CD14-positive monocyte (primary cell): ENCODE results near the gene CHRNE. TPM values are rescaled to one million over a fixed set of nuclear protein-coding genes. Genes with fewer than 3 reads are reported as not detected.
"Not testable (repeated sequence)": the region's sequence is repeated elsewhere in the genome, so short reads cannot be mapped to it uniquely, and the experiment has no call there.

ENCODE experiments used
- DNase-seq, 3 donors: peaks; one replicate each; pipeline ENCODE4 v3.0.0-alpha.2; 2011 to 2022
- H2AFZ ChIP-seq: 2 replicates; pipeline ENCODE4 v1.6.0; 2012; ENCODE audit warnings: mild to moderate bottlenecking, low read depth, low read length, inconsistent platforms; ENCODE audit not compliant: insufficient read depth, poor library complexity, severe bottlenecking
- H3K27ac ChIP-seq, 2 donors: 1 replicate in 1 of 2; 2 replicates in 1 of 2; pipeline ENCODE4 v1.5.1; 2012 to 2013; ENCODE audit warnings: low read length in 2 of 2, control low read depth in 1 of 2, inconsistent platforms in 1 of 2, low read depth in 1 of 2, mild to moderate bottlenecking in 1 of 2
- H3K27me3 ChIP-seq, 2 donors: one replicate each; pipeline versions ENCODE4 v1.6.0 to v1.6.1; 2011 to 2013; ENCODE audit warnings: low read length in 2 of 2; ENCODE audit not compliant: control insufficient read depth in 2 of 2, insufficient read depth in 2 of 2
- H3K36me3 ChIP-seq, 2 donors: replicated peaks in 1 of 2; 1 replicate in 1 of 2; 2 replicates in 1 of 2; pipeline versions ENCODE4 v1.5.1 to v1.6.1; 2012 to 2013; ENCODE audit warnings: low read length in 2 of 2, control low read depth in 1 of 2, inconsistent platforms in 1 of 2, mild to moderate bottlenecking in 1 of 2; ENCODE audit not compliant: insufficient read depth in 2 of 2, control insufficient read depth in 1 of 2
- H3K4me1 ChIP-seq, 2 donors: 1 replicate in 1 of 2; 2 replicates in 1 of 2; pipeline versions ENCODE4 v1.5.1 to v1.6.1; 2012 to 2013; ENCODE audit warnings: low read length in 2 of 2, control low read depth in 1 of 2, inconsistent platforms in 1 of 2, mild to moderate bottlenecking in 1 of 2, moderate library complexity in 1 of 2; ENCODE audit not compliant: insufficient read depth in 2 of 2, control insufficient read depth in 1 of 2
- H3K4me2 ChIP-seq: replicated peaks from 2 replicates; pipeline ENCODE3; 2012; ENCODE audit warnings: low read length, moderate library complexity, mild to moderate bottlenecking; ENCODE audit not compliant: poor library complexity, severe bottlenecking; ENCODE audit errors: extremely low read depth
- H3K4me3 ChIP-seq, 3 experiments: fragments of 200-600 bp in 1 of 3; sonication (generic) in 1 of 3; replicated peaks in 1 of 3; 1 replicate in 2 of 3; 2 replicates in 1 of 3; pipeline ENCODE4 v1.5.1; 2011 to 2013; ENCODE audit warnings: low read length in 3 of 3, mild to moderate bottlenecking in 3 of 3, control low read depth in 2 of 3, low read depth in 2 of 3, inconsistent platforms in 1 of 3, moderate library complexity in 1 of 3
- H3K79me2 ChIP-seq: 2 replicates; pipeline ENCODE4 v1.6.0; 2012; ENCODE audit warnings: mild to moderate bottlenecking, control low read depth, inconsistent platforms, low read length, moderate library complexity; ENCODE audit not compliant: insufficient read depth
- H3K9ac ChIP-seq: 2 replicates; pipeline ENCODE4 v1.6.0; 2017; ENCODE audit warnings: low read length, mild to moderate bottlenecking; ENCODE audit not compliant: insufficient read depth, poor library complexity, severe bottlenecking
- H3K9me3 ChIP-seq, 2 donors: replicated peaks in 1 of 2; 1 replicate in 1 of 2; 2 replicates in 1 of 2; pipeline versions ENCODE4 v1.5.1 to v1.6.1; 2012 to 2013; ENCODE audit warnings: low read length in 2 of 2, control low read depth in 1 of 2; ENCODE audit not compliant: control insufficient read depth in 1 of 2, insufficient read depth in 1 of 2
- H4K20me1 ChIP-seq: 2 replicates; pipeline ENCODE4 v1.6.0; 2012; ENCODE audit warnings: mild to moderate bottlenecking, low read length, control low read depth, moderate library complexity; ENCODE audit not compliant: insufficient read depth
- H3K27ac Mint-ChIP-seq, 7 donors: one replicate each; pipeline ENCODE4 v1.8.0; 2020; ENCODE audit warnings: mild to moderate bottlenecking in 7 of 7, mixed read lengths in 7 of 7, moderate library complexity in 6 of 7, inconsistent platforms in 2 of 7
- H3K27me3 Mint-ChIP-seq, 3 donors: one replicate each; pipeline ENCODE4 v1.8.0; 2021 to 2022; ENCODE audit warnings: low read depth in 3 of 3, mild to moderate bottlenecking in 3 of 3, mixed read lengths in 3 of 3, moderate library complexity in 3 of 3, inconsistent platforms in 1 of 3
- H3K36me3 Mint-ChIP-seq, 2 donors: one replicate each; pipeline ENCODE4 v1.8.0; 2020; ENCODE audit warnings: mixed read lengths in 2 of 2, inconsistent platforms in 1 of 2, mild to moderate bottlenecking in 1 of 2
- H3K4me1 Mint-ChIP-seq: one replicate; pipeline ENCODE4 v1.8.0; 2020; ENCODE audit warnings: mild to moderate bottlenecking, mixed read lengths
- H3K4me3 Mint-ChIP-seq, 2 donors: one replicate each; pipeline ENCODE4 v1.8.0; 2020; ENCODE audit warnings: mild to moderate bottlenecking in 2 of 2, mixed read lengths in 2 of 2, moderate library complexity in 1 of 2
- H3K9me3 Mint-ChIP-seq, 7 donors: one replicate each; pipeline ENCODE4 v1.8.0; 2020 to 2022; ENCODE audit warnings: mixed read lengths in 7 of 7, mild to moderate bottlenecking in 6 of 7, moderate library complexity in 6 of 7, inconsistent platforms in 2 of 7
- WGBS: methylation state at CpG from one replicate; pipeline ENCODE4 v1.1.5; 2013; ENCODE audit warnings: missing lambda C conversion rate; ENCODE audit not compliant: insufficient coverage; 5-methylcytosine and 5-hydroxymethylcytosine counted together
- intact Hi-C, 2 donors: fragments of 100-400 bp; cut with micrococcal nuclease; formaldehyde crosslinking; loops; one replicate each; pipeline versions ENCODE4 v1.15.0 to v1.15.1; 2023
- polyA plus RNA-seq, 3 donors: library from polyadenylated mRNA; depleted of rRNA in 1 of 3; unstranded in 2 of 3; stranded (reverse) in 1 of 3; fragments of 300-500 nt in 2 of 3; fragments of >200 nt in 1 of 3; fragmentation: Illumina TruSeq in 2 of 3; gene quantifications; 1 replicate in 2 of 3; 2 replicates in 1 of 3; pipeline ENCODE4 v1.2.3, GENCODE V29; 2012 to 2021
- TF ChIP-seq, protein P1 (sequence below): fragments of 200-600 bp; IDR thresholded peaks from one replicate; pipeline ENCODE4 v1.8.0; 2022; ENCODE audit warnings: antibody characterized with exemption, mild to moderate bottlenecking

CHRNE gene
- polyA plus RNA-seq, 3 donors, result 0.54 to 12.6 (median 2.1) TPM

DNA sequence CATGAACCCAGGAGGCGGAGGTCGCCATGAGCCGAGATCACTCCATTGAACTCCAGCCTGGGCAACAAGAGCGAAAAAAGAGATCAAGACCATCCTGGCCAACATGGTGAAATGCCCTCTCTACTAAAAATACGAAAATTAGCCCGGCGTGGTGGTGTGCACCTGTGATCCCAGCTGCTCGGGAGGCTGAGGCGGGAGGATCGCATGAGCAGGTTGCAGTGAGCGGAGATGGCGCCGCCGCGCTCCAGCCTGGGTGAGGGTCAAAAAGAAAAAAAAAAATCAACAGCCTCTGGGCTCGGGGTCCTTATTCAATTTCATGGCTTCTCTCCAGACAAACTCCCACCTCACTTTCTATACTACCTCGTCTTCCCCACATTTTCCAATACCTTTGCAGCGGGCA lies 26.0 kb upstream of the CHRNE start:
- Mint-ChIP-seq H3K27ac (no peak overlapping the region), H3K27me3 (peaks cover 5 to 12% (median 9%) of the 10 kb centered on the region in 3 donors)

DNA sequence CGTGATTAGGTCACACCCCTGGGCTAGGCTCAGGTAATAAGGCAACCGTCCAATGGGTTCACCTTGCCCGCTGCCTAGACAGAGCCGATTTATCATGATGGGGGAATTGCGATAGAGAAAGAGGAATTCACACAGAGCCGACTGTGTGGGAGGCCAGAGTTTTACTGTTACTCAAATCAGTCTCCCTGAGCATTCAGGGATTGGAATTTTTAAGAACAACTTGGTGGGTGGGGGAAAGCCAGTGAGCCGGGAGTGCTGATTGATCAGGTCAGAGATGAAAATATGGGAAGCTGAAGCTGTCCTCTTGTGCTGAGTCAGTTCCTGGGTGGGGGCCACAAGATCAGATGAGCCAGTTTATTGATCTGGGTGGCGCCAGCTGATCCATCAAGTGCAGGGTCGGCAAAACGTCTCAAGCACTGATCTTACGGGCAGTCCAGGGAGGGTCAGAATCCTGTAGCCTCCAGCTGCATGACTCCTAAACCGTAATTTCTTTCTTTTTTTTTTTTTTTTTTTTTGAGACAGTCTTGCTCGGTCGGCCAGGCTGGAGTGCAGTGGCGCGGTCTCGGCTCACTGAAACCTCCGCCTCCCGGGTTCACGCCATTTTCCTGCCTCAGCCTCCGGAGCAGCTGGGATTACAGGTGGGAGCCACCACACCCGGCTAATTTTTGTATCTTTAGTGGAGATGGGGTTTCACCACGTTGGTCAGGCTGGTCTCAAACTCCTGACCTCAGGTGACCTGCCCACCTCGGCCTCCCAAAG lies 23.9 kb upstream of the CHRNE start:
- H3K4me3 Mint-ChIP-seq, H3K9me3 ChIP-seq, H3K9ac ChIP-seq, H3K27me3 Mint-ChIP-seq, H3K36me3 ChIP-seq, H3K4me1 Mint-ChIP-seq, H3K4me3 ChIP-seq, H3K4me2 ChIP-seq, H3K27me3 ChIP-seq, H3K27ac ChIP-seq, H3K4me1 ChIP-seq, H3K79me2 ChIP-seq, H4K20me1 ChIP-seq, H2AFZ ChIP-seq, DNase-seq, H3K27ac Mint-ChIP-seq, intact Hi-C loops, H3K9me3 Mint-ChIP-seq: not testable (repeated sequence)
- H3K36me3 Mint-ChIP-seq, result peaks cover 11 to 16% of the 10 kb centered on the region in 2 donors
- 95% methylated on average over 12 of the region's 24 CpGs for WGBS

More for the DNA sequence above, 26.0 kb upstream of the CHRNE start:
- 98% methylated on average over 15 of the region's 18 CpGs for WGBS
- H3K4me3 Mint-ChIP-seq, result no peak overlapping the region
- Histone ChIP-seq H3K4me2 (no peak overlapping the region), H3K27me3 (no peaks in the 10 kb centered on the region), H4K20me1 (no peaks in the 10 kb centered on the region), H3K27ac (no peak overlapping the region), H3K36me3 (no peaks in the 10 kb centered on the region), H3K4me1 (peaks cover 23% of the 10 kb centered on the region in 2 donors), H3K9ac (no peak overlapping the region), H3K9me3 (no peaks in the 10 kb centered on the region), H2AFZ (no peak overlapping the region), H3K4me3 (no peak overlapping the region), H3K79me2 (no peaks in the 10 kb centered on the region)
- no peaks in the 10 kb centered on the region for H3K9me3 Mint-ChIP-seq
- peaks cover 27% of the 10 kb centered on the region for H3K4me1 Mint-ChIP-seq
- TF ChIP-seq, protein P1, sequence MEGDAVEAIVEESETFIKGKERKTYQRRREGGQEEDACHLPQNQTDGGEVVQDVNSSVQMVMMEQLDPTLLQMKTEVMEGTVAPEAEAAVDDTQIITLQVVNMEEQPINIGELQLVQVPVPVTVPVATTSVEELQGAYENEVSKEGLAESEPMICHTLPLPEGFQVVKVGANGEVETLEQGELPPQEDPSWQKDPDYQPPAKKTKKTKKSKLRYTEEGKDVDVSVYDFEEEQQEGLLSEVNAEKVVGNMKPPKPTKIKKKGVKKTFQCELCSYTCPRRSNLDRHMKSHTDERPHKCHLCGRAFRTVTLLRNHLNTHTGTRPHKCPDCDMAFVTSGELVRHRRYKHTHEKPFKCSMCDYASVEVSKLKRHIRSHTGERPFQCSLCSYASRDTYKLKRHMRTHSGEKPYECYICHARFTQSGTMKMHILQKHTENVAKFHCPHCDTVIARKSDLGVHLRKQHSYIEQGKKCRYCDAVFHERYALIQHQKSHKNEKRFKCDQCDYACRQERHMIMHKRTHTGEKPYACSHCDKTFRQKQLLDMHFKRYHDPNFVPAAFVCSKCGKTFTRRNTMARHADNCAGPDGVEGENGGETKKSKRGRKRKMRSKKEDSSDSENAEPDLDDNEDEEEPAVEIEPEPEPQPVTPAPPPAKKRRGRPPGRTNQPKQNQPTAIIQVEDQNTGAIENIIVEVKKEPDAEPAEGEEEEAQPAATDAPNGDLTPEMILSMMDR, result no peak
- H3K36me3 Mint-ChIP-seq, result peaks cover 11 to 16% of the 10 kb centered on the region in 2 donors
- intact Hi-C loops, result no loop called here
- no peak for DNase-seq
